ENCODE data around the gene POLR2A.
A peak's percentile ranks its signal among the peaks of the same experiment; 100 is the strongest.
"Not testable (repeated sequence)": the region's sequence is repeated elsewhere in the genome, so short reads cannot be mapped to it uniquely, and the experiment has no call there.

POLR2A gene

GRCh38 chr17:7479213-7480088 is 4.7 kb upstream of the POLR2A start, which contains the start of gene ZBTB4:
Gene ZBTB4 (minus strand): TSS chr17:7479631. CDS start chr17:7466801, 12,830 bp downstream.
- no peak for DNase-seq (ENCODE audit: low spot score)

DNA sequence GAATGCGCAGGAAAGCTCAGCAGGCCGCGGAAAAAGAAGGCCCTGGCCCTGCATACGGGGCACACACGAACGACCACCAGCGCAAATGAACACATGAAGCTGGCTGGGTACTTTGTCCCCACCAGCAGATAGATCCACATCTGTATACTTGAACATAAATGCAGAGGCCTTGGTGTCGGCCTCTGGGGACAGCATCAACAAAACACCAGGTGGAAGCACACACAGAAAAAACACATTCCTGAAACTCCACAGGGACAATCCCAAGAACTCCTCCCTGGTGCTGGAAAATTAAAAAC is 4.1 kb upstream of the POLR2A start:
- no peak for DNase-seq (ENCODE audit: low spot score)

GRCh38 chr17:7481275-7481674 is 2.9 kb upstream of the POLR2A start, which contains the start of gene SLC35G6:
Gene SLC35G6 (plus strand): TSS chr17:7481446. CDS start chr17:7481517, 71 bp downstream.
- DNase-seq (ENCODE audit: low spot score), result not testable (repeated sequence)

- DNase-seq (ENCODE audit: low spot score), result not testable (repeated sequence)
Observed at GRCh38 chr17:7481842-7482741, 2.1 kb upstream of the POLR2A start.

- DNase-seq (ENCODE audit: low spot score), result not testable (repeated sequence)
Observed at GRCh38 chr17:7482742-7483088, 1.5 kb upstream of the POLR2A start.

DNA sequence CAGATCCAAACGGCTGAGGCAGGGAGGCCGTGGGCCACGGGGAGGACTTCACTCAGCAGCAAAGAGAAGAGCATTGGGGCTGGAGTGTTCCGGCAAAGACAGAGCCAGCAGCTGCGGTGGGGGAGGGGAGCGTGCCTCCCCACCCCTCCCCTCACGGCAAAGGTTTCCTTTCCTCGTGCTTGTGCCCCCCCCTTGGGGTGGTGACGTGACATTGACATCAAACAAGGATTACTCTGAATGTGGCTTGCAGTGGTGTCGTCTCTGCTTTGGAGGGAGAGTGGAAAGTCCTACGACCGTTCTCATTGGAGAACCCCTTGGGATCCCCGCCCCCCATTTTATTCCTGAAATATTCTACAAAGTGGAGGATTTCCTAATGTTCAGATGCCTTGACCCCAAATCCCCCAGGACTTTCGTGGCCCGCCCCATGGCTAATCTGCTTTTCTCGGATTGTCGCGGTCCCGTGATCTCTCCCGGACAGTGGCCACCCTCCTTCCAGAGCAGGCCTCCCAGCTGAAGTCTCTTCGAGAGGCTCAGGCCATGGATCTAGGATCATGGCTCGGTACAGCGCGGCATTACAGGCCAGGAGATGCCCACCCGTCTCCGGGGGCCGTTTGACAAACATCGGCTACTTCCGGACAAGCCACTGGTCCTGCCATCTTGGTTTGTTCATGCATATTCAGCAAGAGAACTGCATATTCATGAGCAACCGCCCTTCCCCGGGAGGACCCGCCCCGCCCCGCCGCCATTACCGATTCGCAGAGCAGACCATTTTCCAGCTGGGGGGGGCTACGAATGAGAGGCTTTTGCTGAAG is 705 bp upstream of the POLR2A start:
- DNase-seq (ENCODE audit: low spot score), result peak; percentile 96

DNA sequence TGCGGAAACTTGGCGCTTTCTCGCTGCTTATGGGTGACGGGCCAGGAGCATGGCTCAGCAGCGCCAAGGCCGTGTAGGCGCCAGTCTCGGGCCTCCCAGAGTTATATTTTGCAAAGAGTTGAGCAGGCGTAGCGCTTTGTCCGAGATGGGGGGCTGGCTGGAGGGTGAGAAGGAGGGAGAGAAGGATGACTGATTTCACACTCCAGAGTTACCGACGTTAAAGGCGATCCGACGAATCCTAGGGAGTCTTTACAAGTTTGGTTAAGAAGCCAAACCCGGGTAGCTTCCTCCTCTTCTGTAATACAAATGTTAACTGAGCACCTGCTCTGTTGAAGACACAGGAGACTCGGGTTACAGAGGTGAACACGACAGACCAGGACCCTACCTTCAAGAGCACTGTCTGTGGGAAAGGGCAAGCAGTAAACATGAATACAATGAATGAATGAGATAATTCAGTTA is 782 bp downstream of the POLR2A start:
- no peak for DNase-seq (ENCODE audit: low spot score)

DNA sequence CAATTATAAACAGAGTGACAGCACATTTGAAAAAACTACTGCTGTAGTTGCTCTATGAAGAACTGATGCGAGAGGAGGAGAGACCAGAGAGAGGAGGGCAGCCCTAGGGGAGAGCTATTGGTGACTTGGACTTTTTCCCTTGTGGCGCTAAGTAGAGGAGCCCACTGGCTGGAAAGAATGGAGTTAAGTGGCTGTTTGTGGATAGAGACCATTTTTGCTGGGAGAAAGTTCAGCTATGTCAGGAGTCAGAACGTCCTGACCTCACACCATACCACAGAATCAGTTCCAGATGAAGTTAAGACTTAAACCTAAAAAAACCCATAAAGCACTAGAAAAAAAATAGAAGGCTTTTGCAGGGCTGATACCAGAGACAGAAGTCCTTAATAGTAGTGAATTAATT is 2.0 kb downstream of the POLR2A start:
- no peak for DNase-seq (ENCODE audit: low spot score)

DNA sequence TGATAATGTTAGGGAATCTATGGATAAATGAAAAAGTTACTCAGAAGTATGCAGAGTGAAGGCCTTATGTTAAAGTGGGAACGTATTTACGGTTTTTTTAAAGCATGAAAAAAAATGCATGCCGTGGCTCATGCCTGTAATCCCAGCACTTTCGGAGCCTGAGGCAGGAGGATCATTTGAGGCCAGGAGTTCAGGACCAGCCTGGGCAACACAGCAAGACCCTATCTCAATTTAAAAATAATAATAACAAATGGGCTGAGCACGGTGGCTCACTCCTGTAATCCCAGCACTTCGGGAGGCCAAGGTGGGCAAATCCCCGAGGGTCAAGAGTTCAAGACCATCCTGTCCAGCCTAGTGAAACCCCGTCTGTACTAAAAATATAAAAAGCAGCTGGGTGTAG is 6.0 kb downstream of the POLR2A start:
- no peak for DNase-seq (ENCODE audit: low spot score)

DNA sequence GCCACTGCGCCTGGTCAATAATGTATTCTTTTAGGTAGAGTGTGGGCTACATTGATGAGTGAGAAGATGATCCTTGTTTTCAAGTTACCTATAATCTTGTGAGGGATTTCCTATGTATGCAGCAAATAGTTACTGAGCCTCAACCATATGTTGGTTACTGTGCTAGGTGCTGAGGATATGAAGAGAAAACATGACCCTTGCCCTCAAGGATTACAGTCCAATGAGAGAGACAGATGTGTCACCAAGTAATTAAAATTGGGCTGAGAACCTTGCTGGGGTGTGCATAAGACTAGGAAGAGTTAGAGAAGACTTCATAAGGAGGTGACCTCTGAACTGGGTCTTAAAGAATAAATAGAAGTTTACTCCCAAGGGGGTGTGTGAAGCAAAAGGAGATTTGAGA is 7.4 kb downstream of the POLR2A start:
- DNase-seq (ENCODE audit: low spot score), result no peak

DNA sequence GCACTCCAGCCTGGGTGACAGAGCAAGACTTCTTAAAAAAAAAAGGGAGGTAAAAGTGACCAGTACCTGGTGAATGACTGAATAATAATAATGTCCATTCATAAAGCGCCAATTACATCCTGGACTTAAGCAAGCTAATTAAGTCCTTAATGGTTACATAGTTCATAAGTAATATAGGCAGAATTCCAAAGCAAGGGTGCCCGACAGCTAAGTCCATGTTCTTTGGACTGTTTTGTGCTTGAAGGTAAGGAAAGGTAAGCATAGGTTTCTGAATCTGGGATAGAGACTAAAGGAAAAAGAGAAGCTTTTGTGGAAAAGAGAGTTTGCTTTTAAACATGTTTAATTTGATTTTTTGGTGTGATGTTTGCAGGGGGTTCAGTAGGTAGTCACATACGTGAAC is 9.8 kb downstream of the POLR2A start:
- DNase-seq (ENCODE audit: low spot score), result no peak

GRCh38 chr17:7495906-7496434 is 11.8 kb downstream of the POLR2A start:
- no peak for DNase-seq (ENCODE audit: low spot score)

DNA sequence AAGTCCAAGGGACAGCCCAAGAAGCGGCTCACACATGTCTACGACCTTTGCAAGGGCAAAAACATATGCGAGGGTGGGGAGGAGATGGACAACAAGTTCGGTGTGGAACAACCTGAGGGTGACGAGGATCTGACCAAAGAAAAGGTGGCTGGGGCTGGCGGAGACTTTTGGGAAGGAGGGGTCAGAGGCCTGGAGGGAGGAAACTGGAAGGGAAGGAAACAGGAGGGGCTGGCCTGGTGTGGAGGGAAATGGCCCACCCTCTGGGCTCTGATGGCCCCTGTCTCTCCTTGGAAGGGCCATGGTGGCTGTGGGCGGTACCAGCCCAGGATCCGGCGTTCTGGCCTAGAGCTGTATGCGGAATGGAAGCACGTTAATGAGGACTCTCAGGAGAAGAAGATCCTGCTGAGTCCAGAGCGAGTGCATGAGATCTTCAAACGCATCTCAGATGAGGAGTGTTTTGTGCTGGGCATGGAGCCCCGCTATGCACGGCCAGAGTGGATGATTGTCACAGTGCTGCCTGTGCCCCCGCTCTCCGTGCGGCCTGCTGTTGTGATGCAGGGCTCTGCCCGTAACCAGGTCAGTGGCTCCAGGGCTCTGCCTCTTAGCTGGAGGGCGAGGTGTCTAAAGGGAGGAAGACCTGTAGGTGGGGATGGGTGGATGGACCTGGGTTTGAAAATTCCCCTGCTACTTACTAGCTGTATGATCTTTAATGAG is 12.5 kb downstream of the POLR2A start:
- DNase-seq (ENCODE audit: low spot score), result no peak

DNA sequence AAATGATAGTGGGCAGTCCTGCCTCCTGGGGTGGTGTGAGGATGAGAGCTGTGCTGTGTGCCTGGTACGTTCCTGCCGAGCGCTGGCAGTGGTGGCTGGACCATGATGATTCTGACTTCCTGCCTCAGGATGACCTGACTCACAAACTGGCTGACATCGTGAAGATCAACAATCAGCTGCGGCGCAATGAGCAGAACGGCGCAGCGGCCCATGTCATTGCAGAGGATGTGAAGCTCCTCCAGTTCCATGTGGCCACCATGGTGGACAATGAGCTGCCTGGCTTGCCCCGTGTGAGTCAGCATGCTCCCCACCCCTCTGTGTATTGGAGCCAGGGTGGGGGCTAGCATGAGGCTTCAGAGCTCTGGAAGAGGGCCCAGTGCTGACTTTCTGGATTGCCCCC is 13.1 kb downstream of the POLR2A start:
- DNase-seq (ENCODE audit: low spot score), result no peak

DNA sequence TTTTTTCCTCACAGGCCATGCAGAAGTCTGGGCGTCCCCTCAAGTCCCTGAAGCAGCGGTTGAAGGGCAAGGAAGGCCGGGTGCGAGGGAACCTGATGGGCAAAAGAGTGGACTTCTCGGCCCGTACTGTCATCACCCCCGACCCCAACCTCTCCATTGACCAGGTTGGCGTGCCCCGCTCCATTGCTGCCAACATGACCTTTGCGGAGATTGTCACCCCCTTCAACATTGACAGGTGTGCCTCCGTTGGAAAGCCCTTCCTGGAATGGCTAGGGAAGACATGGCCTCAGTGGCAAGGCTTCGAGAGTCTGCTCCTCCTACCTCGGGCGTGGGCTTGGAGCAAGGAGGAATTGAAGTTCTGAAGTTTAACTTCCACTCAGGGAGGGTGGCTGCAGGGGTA is 13.5 kb downstream of the POLR2A start:
- DNase-seq (ENCODE audit: low spot score), result no peak

- no peak for DNase-seq (ENCODE audit: low spot score)
Observed at GRCh38 chr17:7499161-7499560, 15.0 kb downstream of the POLR2A start.

DNA sequence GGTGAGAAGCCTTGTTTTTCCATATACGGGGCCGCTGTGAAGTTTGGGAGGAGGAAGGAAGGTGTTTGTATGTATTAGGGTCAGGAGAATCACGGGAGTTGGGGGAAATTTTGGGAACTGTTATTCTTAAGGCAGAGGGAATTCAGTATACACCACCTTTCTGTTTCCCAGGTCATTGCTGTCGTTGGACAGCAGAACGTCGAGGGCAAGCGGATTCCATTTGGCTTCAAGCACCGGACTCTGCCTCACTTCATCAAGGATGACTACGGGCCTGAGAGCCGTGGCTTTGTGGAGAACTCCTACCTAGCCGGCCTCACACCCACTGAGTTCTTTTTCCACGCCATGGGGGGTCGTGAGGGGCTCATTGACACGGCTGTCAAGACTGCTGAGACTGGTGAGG is 17.6 kb downstream of the POLR2A start:
- DNase-seq (ENCODE audit: low spot score), result no peak

DNA sequence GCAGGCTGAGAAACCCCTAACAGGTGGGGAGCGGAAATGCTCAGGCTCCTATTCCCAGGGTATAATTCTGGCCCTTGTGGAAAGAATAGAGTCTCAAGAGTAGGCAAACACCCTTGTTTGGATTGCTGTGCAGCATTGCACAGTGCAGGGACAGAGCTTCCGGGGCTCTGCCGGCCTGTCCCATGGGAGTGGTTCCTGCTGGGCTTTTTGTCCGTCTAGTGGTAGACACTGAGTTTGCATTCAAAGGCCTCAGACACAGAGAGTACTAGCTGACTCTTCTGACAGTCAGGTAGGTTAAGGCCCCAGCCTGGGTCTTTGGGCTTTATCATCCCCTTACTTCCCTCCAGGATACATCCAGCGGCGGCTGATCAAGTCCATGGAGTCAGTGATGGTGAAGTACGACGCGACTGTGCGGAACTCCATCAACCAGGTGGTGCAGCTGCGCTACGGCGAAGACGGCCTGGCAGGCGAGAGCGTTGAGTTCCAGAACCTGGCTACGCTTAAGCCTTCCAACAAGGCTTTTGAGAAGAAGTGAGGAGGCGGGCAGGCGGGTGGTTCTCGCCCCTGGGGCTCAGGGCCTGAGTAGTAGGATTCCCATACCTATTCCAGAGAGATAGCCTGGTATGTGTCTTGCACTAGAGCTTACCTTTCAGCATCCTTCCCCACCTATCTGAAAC is 18.1 kb downstream of the POLR2A start:
- no peak for DNase-seq (ENCODE audit: low spot score)

GRCh38 chr17:7502987-7503386 is 18.8 kb downstream of the POLR2A start:
- DNase-seq (ENCODE audit: low spot score), result no peak

DNA sequence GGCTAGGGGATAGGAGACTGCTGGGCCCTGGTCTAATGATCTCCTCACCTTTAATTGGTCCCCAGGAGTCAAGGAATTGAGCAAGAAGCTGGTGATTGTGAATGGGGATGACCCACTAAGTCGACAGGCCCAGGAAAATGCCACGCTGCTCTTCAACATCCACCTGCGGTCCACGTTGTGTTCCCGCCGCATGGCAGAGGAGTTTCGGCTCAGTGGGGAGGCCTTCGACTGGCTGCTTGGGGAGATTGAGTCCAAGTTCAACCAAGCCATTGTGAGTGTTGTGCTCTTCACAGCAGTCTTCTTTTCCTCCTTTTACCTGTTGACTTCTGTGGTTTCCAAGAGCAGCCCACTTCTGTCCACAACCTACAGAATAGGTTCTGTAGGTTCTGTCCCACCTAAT is 19.4 kb downstream of the POLR2A start:
- DNase-seq (ENCODE audit: low spot score), result no peak

- no peak for DNase-seq (ENCODE audit: low spot score)
Observed at GRCh38 chr17:7508145-7508544, 24.0 kb downstream of the POLR2A start.
